ENCODE data around the gene HOXC4. TPM values are rescaled to one million over a fixed set of nuclear protein-coding genes. Genes with fewer than 3 reads are reported as not detected.

HOXC4 gene
- total RNA-seq, 6 donors from 2014 or later = 0.40 to 1.0 (median 0.59) TPM; not detected in 3

Small RNA genes lying within 50 kb of the gene (small RNA-seq; reads per million reads assigned to genes)
- gene HOXC5 = 0 reads per million in 4 donors
- 0 to 0.44 (median 0.09) reads per million in 4 donors for gene MIR615
- 0 reads per million in 4 donors for gene RF00019

Other genes with a start within 250 kb of the HOXC4 start
- gene HOXC13, start 115.0 kb upstream of the HOXC4 start, total RNA-seq = not detected
- not detected for gene HOXC12, start 98.9 kb upstream of the HOXC4 start, total RNA-seq
- gene HOXC11, start 80.7 kb upstream of the HOXC4 start, total RNA-seq = not detected
- not detected for gene HOTAIR, start 78.9 kb upstream of the HOXC4 start, total RNA-seq
- not detected for gene HOXC10, start 68.7 kb upstream of the HOXC4 start, total RNA-seq
- gene HOXC9, start 53.7 kb upstream of the HOXC4 start, total RNA-seq = under 1 TPM in 2 of 6 donors, not detected in 4; 0.17 to 0.23 TPM
- gene HOXC8, start 44.9 kb upstream of the HOXC4 start, total RNA-seq = not detected
- gene HOXC6, start 25.4 kb upstream of the HOXC4 start, total RNA-seq = under 1 TPM in 2 of 6 donors, not detected in 4; 0.40 to 0.92 TPM
- under 1 TPM in 3 of 6 donors, not detected in 3; 0.11 to 0.22 (median 0.17) TPM for gene HOXC5, start 20.8 kb upstream of the HOXC4 start, total RNA-seq
- 10 to 100 TPM; 19.8 to 54.5 (median 28.6) TPM for gene SMUG1, start 135.2 kb downstream of the HOXC4 start, total RNA-seq
- gene CBX5, start 226.3 kb downstream of the HOXC4 start, total RNA-seq = 10 to 100 TPM; 15.5 to 48.2 (median 36.1) TPM
- 100 to 1,000 TPM; 255 to 870 (median 475) TPM for gene HNRNPA1, start 226.9 kb downstream of the HOXC4 start, total RNA-seq
- 10 to 100 TPM in 2 of 6 donors, 1 to 10 TPM in 4; 2.7 to 16.8 (median 9.3) TPM for gene NFE2, start 247.2 kb downstream of the HOXC4 start, total RNA-seq